Astrocyte (in vitro differentiated cells and primary cell): Measurements from ENCODE around the gene EYA2.
"Not testable (repeated sequence)": the region's sequence is repeated elsewhere in the genome, so short reads cannot be mapped to it uniquely, and the experiment has no call there.

ENCODE experiments used
- EZH2 ChIP-seq: IDR thresholded peaks from 2 replicates; pipeline ENCODE4 v1.6.1; 2012; ENCODE audit warnings: mild to moderate bottlenecking, low read length, inconsistent platforms; ENCODE audit not compliant: insufficient read depth
- TF ChIP-seq, protein P1 (sequence below): IDR thresholded peaks from 2 replicates; pipeline ENCODE4 v1.5.1; 2011; ENCODE audit warnings: low read depth, mild to moderate bottlenecking, inconsistent platforms, low read length, moderate library complexity; ENCODE audit not compliant: insufficient read depth

DNA sequence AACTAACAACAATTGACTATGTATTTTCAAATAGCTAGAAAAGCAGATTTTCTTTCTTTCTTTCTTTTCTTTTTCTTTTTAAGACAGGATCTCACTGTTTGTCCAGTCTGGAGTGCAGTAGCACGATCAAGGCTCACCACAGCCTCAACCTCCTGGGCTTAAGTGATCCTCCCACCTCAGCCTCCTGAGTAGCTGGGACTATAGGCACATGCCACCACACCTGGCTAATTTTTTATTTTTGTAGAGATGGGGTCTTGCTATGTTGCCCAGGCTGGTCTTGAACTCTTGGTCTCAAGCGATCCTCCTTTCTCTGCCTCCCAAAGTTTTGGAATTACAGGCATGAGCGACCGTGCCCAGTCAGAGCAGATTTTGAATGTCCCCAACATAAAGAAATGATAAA is 67.3 kb downstream of the EYA2 start:
- TF ChIP-seq, protein P1, sequence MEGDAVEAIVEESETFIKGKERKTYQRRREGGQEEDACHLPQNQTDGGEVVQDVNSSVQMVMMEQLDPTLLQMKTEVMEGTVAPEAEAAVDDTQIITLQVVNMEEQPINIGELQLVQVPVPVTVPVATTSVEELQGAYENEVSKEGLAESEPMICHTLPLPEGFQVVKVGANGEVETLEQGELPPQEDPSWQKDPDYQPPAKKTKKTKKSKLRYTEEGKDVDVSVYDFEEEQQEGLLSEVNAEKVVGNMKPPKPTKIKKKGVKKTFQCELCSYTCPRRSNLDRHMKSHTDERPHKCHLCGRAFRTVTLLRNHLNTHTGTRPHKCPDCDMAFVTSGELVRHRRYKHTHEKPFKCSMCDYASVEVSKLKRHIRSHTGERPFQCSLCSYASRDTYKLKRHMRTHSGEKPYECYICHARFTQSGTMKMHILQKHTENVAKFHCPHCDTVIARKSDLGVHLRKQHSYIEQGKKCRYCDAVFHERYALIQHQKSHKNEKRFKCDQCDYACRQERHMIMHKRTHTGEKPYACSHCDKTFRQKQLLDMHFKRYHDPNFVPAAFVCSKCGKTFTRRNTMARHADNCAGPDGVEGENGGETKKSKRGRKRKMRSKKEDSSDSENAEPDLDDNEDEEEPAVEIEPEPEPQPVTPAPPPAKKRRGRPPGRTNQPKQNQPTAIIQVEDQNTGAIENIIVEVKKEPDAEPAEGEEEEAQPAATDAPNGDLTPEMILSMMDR: not testable (repeated sequence)
- not testable (repeated sequence) for TF ChIP-seq EZH2
